GM18519 (cell line): ENCODE data around the gene CAPN10.

Experiments
- ATAC-seq: cut with Tn5 transposase; IDR thresholded peaks from one replicate; pipeline ENCODE4 v1.9.1; 2021; ENCODE audit warnings: mild to moderate bottlenecking, moderate library complexity; ENCODE audit not compliant: unreplicated experiment, low FRiP score

Gene CAPN10

GRCh38 chr2:240574386-240575100, 12.0 kb upstream of the CAPN10 start:
- no peak for ATAC-seq

GRCh38 chr2:240575101-240575965, 11.2 kb upstream of the CAPN10 start:
- no peak for ATAC-seq

- ATAC-seq: no peak
These were observed 10.5 kb upstream of the CAPN10 start for GRCh38 chr2:240576036-240576435.

GRCh38 chr2:240576436-240577205, 9.9 kb upstream of the CAPN10 start:
- no peak for ATAC-seq

GRCh38 chr2:240577281-240578109, 9.0 kb upstream of the CAPN10 start:
- no peak for ATAC-seq

GRCh38 chr2:240578110-240578450, 8.5 kb upstream of the CAPN10 start:
- no peak for ATAC-seq

GRCh38 chr2:240578488-240578887, 8.0 kb upstream of the CAPN10 start:
- ATAC-seq: no peak

- no peak for ATAC-seq
These were observed 7.3 kb upstream of the CAPN10 start for GRCh38 chr2:240579071-240579762.

- ATAC-seq: no peak
These were observed 6.5 kb upstream of the CAPN10 start for GRCh38 chr2:240579771-240580614.

GRCh38 chr2:240581811-240582210, 4.7 kb upstream of the CAPN10 start:
- no peak for ATAC-seq

GRCh38 chr2:240582781-240583180, 3.8 kb upstream of the CAPN10 start:
- no peak for ATAC-seq

- no peak for ATAC-seq
These were observed 2.8 kb upstream of the CAPN10 start for GRCh38 chr2:240583774-240584173.

GRCh38 chr2:240584486-240585031, 2.0 kb upstream of the CAPN10 start:
- ATAC-seq: peak; percentile 47

- peak; percentile 7 for ATAC-seq
These were observed 1.4 kb upstream of the CAPN10 start for GRCh38 chr2:240585101-240585500.

GRCh38 chr2:240585681-240586197, 795 bp upstream of the CAPN10 start:
- no peak for ATAC-seq

- no peak for ATAC-seq
These were observed 626 bp downstream of the CAPN10 start for GRCh38 chr2:240586919-240587800.

- ATAC-seq: no peak
These were observed 1.6 kb downstream of the CAPN10 start for GRCh38 chr2:240588006-240588655.
